ENCODE results near the gene TMEM43. TPM values are rescaled to one million over a fixed set of nuclear protein-coding genes. Genes with fewer than 3 reads are reported as not detected.

TMEM43 gene
- total RNA-seq, 3 donors from 2014 or later, result 23.1 to 50.4 (median 31.3) TPM

- Histone ChIP-seq H3K9me3 (no peaks in the 10 kb centered on the region), H3K4me3 (no peak overlapping the region), H3K4me1 (ENCODE audit: low read depth) (no peaks in the 10 kb centered on the region), H3K36me3 (ENCODE audit: low read depth) (no peaks in the 10 kb centered on the region)
- ATAC-seq (no peak), DNase-seq (no peak)
- no peak for TF ChIP-seq CTCF (IDR thresholded peaks at IDR 0.05)
- intact Hi-C loops (cut with DNase I, micrococcal nuclease), result no loop called here
These were observed 62.1 kb downstream of the TMEM43 start for GRCh38 chr3:14186854-14187458.

- Histone ChIP-seq H3K36me3 (ENCODE audit: low read depth) (no peaks in the 10 kb centered on the region), H3K4me3 (no peak overlapping the region), H3K9me3 (no peaks in the 10 kb centered on the region), H3K4me1 (ENCODE audit: low read depth) (no peaks in the 10 kb centered on the region)
- intact Hi-C loops (cut with DNase I, micrococcal nuclease), result no loop called here
- TF ChIP-seq CTCF (IDR thresholded peaks at IDR 0.05), result no peak
- no peak for ATAC-seq
- DNase-seq, result no peak
These were observed 63.3 kb downstream of the TMEM43 start for GRCh38 chr3:14188041-14188754.

Other genes with a start within 250 kb of the TMEM43 start
- gene WNT7A, start 245.0 kb upstream of the TMEM43 start, total RNA-seq, result not detected
- gene CHCHD4, start 182 bp upstream of the TMEM43 start, total RNA-seq, result 10 to 100 TPM; 15.1 to 32.6 (median 15.2) TPM
- 10 to 100 TPM; 22.4 to 30.6 (median 26.9) TPM for gene XPC, start 53.5 kb downstream of the TMEM43 start, total RNA-seq
- 10 to 100 TPM in 1 of 3 donors, 1 to 10 TPM in 2; 8.3 to 13.1 (median 9.8) TPM for gene LSM3, start 53.8 kb downstream of the TMEM43 start, total RNA-seq

Data from mucosa of descending colon (tissue), 3 donors.